Right atrium auricular region (tissue), 2 donors: ENCODE results near the gene ZIC3. TPM values are rescaled to one million over a fixed set of nuclear protein-coding genes. Genes with fewer than 3 reads are reported as not detected.

Source experiments
- DNase-seq: peaks from one replicate; pipeline ENCODE4 v3.0.0-alpha.2; 2019; ENCODE audit warnings: low spot score
- H3K27ac ChIP-seq, 2 donors: fragments of 200-600 bp; sonication (generic); 1 replicate in 1 of 2; 2 replicates in 1 of 2; pipeline ENCODE4 v1.5.1; 2016 to 2019
- H3K27me3 ChIP-seq, 2 donors: fragments of 200-600 bp; sonication (generic); one replicate each; pipeline versions ENCODE4 v1.5.1 to v1.6.0; 2017 to 2019
- H3K36me3 ChIP-seq: fragments of 200-600 bp; sonication (generic); one replicate; pipeline ENCODE4 v1.5.1; 2016
- H3K4me1 ChIP-seq, 2 donors: fragments of 200-600 bp; sonication (generic); one replicate each; pipeline versions ENCODE4 v1.5.1 to v1.6.0; 2017 to 2019
- H3K4me3 ChIP-seq, 2 donors: fragments of 200-600 bp; sonication (generic); 1 replicate in 1 of 2; 2 replicates in 1 of 2; pipeline ENCODE4 v1.5.1; 2017 to 2019; ENCODE audit warnings: mild to moderate bottlenecking in 1 of 2, moderate library complexity in 1 of 2
- H3K9me3 ChIP-seq, 2 donors: fragments of 200-600 bp; sonication (generic); one replicate each; pipeline ENCODE4 v1.5.1; 2019
- total RNA-seq, 2 donors: library from RNA; depleted of rRNA; stranded (reverse); fragments of >200 nt; gene quantifications; one replicate each; pipeline ENCODE4 v1.1.0, GENCODE V29; 2016
- TF ChIP-seq, protein P1 (sequence below), 2 donors: fragments of 200-600 bp; sonication (generic); IDR thresholded peaks; one replicate each; pipeline ENCODE4 v1.5.1; 2019; ENCODE audit warnings: antibody characterized with exemption in 2 of 2

ZIC3 gene
- total RNA-seq, 2 donors from 2014 or later: not detected

DNA sequence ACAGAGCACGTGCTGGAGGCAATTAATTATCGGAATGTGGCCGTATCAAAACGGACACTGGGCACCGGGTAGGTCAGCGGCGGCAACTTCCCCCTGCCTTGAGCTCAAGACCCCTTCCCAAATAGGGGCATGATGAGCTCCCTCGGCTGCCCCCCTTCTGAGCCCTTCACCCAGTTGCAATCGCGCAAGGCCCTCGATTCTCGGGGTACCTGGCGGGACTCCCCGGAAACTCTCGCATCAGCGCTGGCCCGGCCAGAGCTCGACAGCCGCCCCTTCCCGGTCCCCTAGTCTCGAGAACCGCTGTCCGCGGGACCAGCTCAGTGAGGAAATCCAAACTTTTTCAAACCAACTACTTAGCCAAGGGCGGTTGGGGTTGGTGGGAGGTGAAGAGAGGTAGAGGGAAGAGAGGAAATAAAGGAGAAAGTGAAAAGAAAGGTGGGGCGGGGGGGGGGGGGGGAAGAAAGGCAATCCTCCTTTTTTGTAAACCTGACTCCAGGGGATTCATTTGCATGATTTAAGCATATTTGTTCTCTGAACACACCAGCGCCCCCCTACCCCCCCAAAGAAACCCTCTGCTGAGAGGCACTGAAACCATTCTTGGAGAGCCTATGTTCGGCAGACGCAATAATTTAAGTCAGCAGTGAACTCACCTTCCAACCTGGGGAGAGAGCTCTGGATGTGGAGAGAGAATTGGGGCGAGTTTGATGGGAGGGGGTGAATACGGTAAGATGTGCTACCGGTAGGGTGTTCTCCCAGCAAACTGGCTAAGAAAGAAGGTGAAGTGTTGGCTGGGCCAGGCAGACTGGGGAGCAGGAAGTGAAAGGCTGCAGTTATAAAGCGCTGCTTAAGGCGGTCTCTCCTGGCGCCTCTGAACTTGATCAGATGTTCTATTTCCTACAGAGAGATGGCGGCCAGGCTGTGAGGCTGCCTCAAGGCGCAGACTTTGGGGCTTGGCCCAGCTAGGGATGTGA, 2.0 kb upstream of the ZIC3 start:
- Histone ChIP-seq H3K36me3 (no peaks in the 10 kb centered on the region), H3K27me3 (peaks cover 17 to 18% of the 10 kb centered on the region in 2 donors), H3K9me3 (no peaks in the 10 kb centered on the region), H3K27ac (no peak overlapping the region), H3K4me3 (no peak overlapping the region), H3K4me1 (peaks cover 0 to 17% of the 10 kb centered on the region in 2 donors)
- DNase-seq: no peak
- TF ChIP-seq, protein P1, sequence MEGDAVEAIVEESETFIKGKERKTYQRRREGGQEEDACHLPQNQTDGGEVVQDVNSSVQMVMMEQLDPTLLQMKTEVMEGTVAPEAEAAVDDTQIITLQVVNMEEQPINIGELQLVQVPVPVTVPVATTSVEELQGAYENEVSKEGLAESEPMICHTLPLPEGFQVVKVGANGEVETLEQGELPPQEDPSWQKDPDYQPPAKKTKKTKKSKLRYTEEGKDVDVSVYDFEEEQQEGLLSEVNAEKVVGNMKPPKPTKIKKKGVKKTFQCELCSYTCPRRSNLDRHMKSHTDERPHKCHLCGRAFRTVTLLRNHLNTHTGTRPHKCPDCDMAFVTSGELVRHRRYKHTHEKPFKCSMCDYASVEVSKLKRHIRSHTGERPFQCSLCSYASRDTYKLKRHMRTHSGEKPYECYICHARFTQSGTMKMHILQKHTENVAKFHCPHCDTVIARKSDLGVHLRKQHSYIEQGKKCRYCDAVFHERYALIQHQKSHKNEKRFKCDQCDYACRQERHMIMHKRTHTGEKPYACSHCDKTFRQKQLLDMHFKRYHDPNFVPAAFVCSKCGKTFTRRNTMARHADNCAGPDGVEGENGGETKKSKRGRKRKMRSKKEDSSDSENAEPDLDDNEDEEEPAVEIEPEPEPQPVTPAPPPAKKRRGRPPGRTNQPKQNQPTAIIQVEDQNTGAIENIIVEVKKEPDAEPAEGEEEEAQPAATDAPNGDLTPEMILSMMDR (IDR thresholded peaks at IDR 0.05): no peak

DNA sequence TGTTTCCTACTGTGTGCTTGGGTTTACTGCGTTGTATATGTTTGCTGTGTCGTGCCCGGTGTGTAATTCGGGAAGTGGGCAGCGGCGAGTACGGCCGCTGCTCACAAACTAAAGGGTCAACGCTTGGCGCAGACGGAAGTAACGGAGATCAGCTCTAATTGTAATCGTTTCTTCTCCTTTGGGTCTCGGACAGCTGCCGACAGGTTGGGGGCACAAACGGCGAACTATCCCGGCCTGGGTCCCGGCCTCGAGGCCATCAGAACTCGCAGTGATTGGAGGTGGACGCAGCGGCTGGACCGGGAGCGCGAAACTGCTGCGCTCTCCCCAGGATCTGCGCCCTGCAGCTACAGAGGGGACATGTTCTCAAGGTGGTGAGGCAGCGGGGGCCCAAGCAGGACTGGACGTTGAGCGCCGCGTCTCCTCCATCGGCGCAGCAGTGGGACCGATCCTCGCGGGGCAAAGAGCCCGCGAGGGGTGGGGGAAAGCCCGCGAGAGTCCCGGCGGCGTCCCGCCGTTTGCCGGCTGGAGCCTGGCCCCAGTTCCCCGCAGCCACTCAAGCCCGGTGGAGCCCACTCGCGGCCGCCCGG, 516 bp upstream of the ZIC3 start:
- Histone ChIP-seq H3K36me3 (no peaks in the 10 kb centered on the region), H3K4me3 (peak overlapping the region; percentile 42 to 54), H3K27me3 (peaks cover 22 to 32% of the 10 kb centered on the region in 2 donors), H3K9me3 (no peaks in the 10 kb centered on the region), H3K4me1 (peaks cover 0 to 17% of the 10 kb centered on the region in 2 donors), H3K27ac (no peak overlapping the region)
- TF ChIP-seq, protein P1 (IDR thresholded peaks at IDR 0.05): no peak
- no peak for DNase-seq

GRCh38 chrX:137566746-137567679, 1.1 kb downstream of the ZIC3 start:
- no peak for DNase-seq
- peaks cover 0 to 17% of the 10 kb centered on the region in 2 donors for H3K4me1 ChIP-seq
- peak overlapping the region in 1 of 2 donors; percentile 54 for H3K4me3 ChIP-seq
- TF ChIP-seq, protein P1 (IDR thresholded peaks at IDR 0.05): no peak
- no peaks in the 10 kb centered on the region for H3K9me3 ChIP-seq
- peaks cover 22 to 32% of the 10 kb centered on the region in 2 donors for H3K27me3 ChIP-seq
- no peaks in the 10 kb centered on the region for H3K36me3 ChIP-seq
- no peak overlapping the region for H3K27ac ChIP-seq

- H3K4me3 ChIP-seq: no peak overlapping the region
- no peaks in the 10 kb centered on the region for H3K36me3 ChIP-seq
- no peak for DNase-seq
- peaks cover 18 to 32% of the 10 kb centered on the region in 2 donors for H3K27me3 ChIP-seq
- TF ChIP-seq, protein P1 (IDR thresholded peaks at IDR 0.05): no peak
- H3K4me1 ChIP-seq: peaks cover 0 to 17% of the 10 kb centered on the region in 2 donors
- H3K9me3 ChIP-seq: no peaks in the 10 kb centered on the region
- no peak overlapping the region for H3K27ac ChIP-seq
Measured at GRCh38 chrX:137567682-137568232, 1.8 kb downstream of the ZIC3 start.
